ENCODE measurements around the gene AGFG1.
A peak's percentile ranks its signal among the peaks of the same experiment; 100 is the strongest.
"Not testable (repeated sequence)": the region's sequence is repeated elsewhere in the genome, so short reads cannot be mapped to it uniquely, and the experiment has no call there.

AGFG1 gene

DNA sequence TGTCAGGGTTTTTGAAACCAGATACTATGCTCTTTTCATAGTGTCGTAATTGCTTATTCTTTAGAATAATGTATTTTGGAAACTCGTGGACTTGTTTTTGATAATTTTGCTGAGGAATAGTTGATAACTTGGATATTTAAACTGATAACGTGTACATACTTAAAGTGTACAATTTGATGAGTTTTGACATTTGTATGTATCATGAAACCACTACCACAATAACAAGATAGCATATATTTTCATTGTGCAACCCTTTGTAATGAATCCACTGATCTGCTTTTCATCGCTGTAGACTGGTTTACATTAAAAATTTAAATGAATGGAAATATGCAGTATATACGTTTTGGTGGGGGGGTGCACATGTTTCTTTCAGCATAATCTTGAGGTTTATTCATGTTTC, 45.8 kb downstream of the AGFG1 start:
- TF ChIP-seq, protein P1, sequence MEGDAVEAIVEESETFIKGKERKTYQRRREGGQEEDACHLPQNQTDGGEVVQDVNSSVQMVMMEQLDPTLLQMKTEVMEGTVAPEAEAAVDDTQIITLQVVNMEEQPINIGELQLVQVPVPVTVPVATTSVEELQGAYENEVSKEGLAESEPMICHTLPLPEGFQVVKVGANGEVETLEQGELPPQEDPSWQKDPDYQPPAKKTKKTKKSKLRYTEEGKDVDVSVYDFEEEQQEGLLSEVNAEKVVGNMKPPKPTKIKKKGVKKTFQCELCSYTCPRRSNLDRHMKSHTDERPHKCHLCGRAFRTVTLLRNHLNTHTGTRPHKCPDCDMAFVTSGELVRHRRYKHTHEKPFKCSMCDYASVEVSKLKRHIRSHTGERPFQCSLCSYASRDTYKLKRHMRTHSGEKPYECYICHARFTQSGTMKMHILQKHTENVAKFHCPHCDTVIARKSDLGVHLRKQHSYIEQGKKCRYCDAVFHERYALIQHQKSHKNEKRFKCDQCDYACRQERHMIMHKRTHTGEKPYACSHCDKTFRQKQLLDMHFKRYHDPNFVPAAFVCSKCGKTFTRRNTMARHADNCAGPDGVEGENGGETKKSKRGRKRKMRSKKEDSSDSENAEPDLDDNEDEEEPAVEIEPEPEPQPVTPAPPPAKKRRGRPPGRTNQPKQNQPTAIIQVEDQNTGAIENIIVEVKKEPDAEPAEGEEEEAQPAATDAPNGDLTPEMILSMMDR (conservative IDR thresholded peaks at IDR 0.05; ENCODE audit: low read length), result no peak
- H3K4me3 ChIP-seq (ENCODE audit: low read length), result no peak overlapping the region
- no peak for DNase-seq (ENCODE audit: low read depth)

- peak; percentile 44 for DNase-seq (ENCODE audit: low read depth)
- not testable (repeated sequence) for H3K4me3 ChIP-seq (ENCODE audit: low read length)
Observed at GRCh38 chr2:227518278-227518865, 46.4 kb downstream of the AGFG1 start.

DNA sequence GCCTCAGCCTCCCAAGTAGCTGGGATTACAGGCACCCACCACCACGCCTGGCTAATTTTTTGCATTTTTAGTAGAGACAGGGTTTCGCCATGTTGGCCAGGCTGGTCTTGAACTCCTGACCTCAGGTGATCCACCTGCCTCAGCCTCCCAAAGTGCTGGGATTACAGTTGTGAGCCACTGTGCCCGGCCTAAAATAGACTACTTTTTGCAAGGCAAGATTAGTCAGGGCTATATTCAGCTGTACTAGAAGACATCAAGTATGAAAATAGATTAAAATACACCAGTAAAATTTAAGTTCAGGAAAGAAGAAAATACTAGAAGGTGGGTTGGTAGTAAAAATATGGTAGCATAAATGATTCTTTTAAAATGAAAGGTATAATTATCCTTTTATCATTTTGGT, 49.2 kb downstream of the AGFG1 start:
- not testable (repeated sequence) for DNase-seq (ENCODE audit: low read depth); H3K4me3 ChIP-seq (ENCODE audit: low read length)

- DNase-seq (ENCODE audit: low read depth), result no peak
- H3K4me3 ChIP-seq (ENCODE audit: low read length), result no peak overlapping the region
- TF ChIP-seq, protein P1 (conservative IDR thresholded peaks at IDR 0.05; ENCODE audit: low read length), result no peak
Observed at GRCh38 chr2:227524665-227525064, 52.7 kb downstream of the AGFG1 start.

DNA sequence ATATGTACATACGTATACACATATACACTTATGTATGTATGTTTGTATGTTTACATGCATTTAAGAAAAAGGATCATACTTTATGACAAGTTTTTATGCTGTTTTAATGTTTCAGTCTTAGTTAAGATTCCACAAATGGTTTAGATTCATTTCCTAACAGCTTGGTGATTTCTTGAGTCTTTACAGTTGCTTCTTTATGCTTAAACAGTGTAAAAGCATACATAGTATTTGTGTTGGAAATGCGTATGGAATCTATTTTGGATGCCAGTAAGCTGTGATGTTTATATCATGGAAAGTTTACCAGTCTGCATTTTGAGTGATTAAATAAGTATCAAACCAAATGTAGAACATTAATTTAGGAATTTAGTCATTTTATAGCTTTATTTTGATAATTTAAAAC, 55.4 kb downstream of the AGFG1 start:
- no peak for DNase-seq (ENCODE audit: low read depth)
- TF ChIP-seq, protein P1 (conservative IDR thresholded peaks at IDR 0.05; ENCODE audit: low read length), result no peak
- no peak overlapping the region for H3K4me3 ChIP-seq (ENCODE audit: low read length)

- TF ChIP-seq, protein P1 (conservative IDR thresholded peaks at IDR 0.05; ENCODE audit: low read length), result no peak
- H3K4me3 ChIP-seq (ENCODE audit: low read length), result no peak overlapping the region
Observed at GRCh38 chr2:227528803-227529202, 56.8 kb downstream of the AGFG1 start.

DNA sequence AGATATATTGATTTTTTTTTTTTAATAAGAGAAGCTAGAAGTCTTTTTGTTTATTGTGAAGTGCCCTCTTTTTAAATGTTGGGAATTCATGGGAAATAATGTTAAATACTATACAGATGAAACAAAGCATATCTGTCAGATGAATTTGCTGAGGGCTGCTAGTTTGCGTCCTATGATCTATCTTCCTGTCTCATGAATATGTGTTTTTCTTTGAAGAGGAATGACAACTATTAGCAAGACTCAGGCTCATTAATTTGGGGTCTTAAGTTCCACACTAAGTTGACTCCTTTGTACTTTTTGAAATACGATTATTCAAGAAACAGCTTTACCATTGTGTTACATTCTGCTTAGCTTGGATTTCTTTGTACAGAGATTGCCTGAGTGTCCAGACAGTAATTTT, 57.9 kb downstream of the AGFG1 start:
- TF ChIP-seq, protein P1 (conservative IDR thresholded peaks at IDR 0.05; ENCODE audit: low read length), result no peak
- DNase-seq (ENCODE audit: low read depth), result no peak
- H3K4me3 ChIP-seq (ENCODE audit: low read length), result no peak overlapping the region

More at GRCh38 chr2:227528803-227529202, 56.8 kb downstream of the AGFG1 start:
- no peak for DNase-seq (ENCODE audit: low read depth)

- no peak for DNase-seq (ENCODE audit: low read depth)
- H3K4me3 ChIP-seq (ENCODE audit: low read length), result no peak overlapping the region
- TF ChIP-seq, protein P1 (conservative IDR thresholded peaks at IDR 0.05; ENCODE audit: low read length), result no peak
Observed at GRCh38 chr2:227534714-227535113, 62.8 kb downstream of the AGFG1 start.
